Measurements from ENCODE around the gene UBE2E1.
"Not testable (repeated sequence)": the region's sequence is repeated elsewhere in the genome, so short reads cannot be mapped to it uniquely, and the experiment has no call there.

UBE2E1 gene

DNA sequence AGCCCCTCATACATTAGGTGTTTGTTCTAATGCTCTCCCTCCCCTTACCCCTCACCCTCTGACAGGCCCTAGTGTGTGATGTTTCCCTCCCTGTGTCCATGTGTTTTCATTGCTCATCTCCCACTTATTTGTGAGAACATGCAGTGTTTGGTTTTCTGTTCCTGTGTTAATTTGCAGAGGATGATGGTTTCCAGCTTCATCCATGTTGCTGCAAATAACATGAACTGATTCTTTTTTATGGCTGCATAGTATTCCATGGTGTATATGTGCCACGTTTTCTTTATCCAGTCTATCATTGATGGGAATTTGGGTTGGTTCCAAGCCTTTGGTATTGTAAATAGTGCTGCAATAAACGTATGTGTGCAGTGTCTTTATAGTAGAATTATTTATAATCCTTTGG is 43.7 kb downstream of the UBE2E1 start:
- DNase-seq (ENCODE audit: low read depth), result not testable (repeated sequence)

DNA sequence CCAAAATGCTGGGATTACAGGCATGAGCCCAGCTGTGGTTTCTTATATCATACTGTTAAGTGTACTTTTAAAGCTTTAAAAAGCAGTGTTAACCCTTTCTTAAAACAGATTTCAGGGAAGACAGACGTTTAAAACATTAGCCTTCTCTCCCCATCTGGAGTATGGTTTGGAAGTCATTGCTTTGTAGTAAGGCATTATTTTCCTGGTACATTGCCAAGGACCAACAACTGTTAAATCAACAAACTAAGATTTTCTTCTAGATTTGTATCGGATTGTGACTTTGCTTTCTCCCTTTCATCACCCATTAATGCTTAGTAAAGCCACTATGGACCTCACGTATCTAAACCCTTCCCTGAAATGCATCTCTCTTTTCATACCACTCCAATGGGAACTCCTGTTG is 50.5 kb downstream of the UBE2E1 start:
- no peak for DNase-seq (ENCODE audit: low read depth)

DNA sequence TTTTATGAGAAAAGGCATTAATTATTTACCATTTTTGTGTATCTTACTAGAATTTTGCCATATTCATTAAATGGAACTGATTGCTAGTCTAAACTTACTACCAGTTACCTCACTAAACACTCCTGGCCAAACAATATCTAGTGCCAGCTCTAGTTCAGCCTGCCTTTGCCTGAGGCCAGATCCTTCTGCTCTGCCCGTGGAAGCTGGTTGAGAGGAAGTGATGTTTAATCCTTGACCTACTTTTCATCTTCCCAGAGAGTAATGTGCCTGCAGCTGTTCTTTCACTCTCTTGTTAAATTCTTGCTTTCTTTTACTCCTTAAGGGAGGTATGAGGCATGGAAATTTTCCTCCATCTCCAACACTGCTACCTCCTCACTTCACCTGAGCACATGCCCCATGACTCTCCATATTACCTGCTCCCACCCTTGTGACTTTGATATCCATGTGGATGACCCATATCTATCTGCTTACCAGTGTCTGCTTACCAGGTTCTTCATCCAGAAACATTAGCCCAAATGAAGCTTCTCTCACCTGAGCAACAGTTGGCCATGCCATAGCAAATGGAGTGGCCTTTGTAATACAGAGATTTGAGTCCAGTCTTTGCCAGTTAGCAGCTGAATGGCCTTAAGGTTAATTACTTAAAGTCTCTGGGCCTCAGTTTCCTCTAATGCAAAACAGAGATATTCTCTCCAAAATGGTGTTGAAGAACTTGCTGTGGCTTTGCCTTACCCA is 53.4 kb downstream of the UBE2E1 start:
- DNase-seq (ENCODE audit: low read depth), result no peak

DNA sequence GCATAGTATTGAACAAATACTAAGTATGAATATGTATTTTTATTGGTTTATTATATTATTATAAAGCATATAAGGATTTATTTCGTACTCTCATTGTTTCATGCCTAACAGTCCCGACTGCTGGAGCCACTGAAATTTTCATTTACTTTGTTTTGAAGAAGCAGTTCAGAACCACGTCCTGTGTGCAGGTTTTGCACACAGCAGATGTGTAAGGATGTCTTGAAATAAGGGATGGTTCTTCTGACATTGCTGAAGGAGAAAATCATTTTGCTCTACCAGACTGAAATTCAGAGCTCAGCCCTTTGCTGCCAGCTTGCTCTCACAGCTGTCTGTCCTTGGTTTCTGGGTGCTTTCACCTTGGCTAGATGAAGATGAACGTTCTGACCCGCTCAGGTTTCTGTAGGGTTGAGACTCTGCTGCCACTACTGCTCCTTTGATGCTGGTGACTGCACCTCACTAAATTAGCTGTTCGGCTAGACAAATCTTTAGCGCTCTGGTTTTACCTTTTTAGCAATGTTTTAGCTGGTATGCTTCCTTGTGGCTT is 54.2 kb downstream of the UBE2E1 start:
- no peak for DNase-seq (ENCODE audit: low read depth)

DNA sequence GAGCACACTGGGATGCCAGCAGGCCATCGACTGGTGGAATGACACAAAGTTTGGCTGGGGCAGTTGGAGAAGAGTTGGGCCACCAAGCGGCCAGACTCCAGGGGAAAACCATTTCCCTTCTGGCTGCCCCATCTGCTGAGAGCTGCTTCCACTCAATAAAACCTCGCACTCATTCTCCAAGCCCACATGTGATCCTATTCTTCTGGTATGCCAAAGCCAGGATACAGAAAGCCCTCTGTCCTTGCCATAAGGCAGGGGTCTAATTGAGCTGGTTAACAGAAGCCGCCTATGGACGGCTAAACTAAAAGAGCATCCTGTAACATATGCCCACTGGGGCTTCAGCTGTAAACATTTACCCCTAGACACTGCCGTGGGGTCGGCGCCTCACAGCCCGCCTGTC is 55.9 kb downstream of the UBE2E1 start:
- no peak for DNase-seq (ENCODE audit: low read depth)

DNA sequence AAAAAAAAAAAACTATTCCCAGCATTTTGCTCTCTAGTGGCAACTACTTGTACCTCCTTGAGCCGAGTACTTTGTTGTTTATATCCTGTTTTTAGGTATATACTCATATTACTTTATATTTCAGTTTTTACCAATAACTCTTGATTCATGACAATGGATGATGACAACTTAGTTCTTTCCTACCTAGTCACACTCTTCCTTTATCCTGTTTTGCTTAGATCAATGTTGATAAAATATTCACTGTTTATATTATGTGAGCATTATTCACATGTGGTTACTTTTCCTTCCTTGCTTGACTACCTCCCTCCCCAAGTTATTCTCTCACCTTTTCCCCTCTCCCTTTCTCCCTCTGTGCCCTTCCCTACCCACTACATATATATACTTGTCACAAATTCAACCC is 57.3 kb downstream of the UBE2E1 start:
- no peak for DNase-seq (ENCODE audit: low read depth)

DNA sequence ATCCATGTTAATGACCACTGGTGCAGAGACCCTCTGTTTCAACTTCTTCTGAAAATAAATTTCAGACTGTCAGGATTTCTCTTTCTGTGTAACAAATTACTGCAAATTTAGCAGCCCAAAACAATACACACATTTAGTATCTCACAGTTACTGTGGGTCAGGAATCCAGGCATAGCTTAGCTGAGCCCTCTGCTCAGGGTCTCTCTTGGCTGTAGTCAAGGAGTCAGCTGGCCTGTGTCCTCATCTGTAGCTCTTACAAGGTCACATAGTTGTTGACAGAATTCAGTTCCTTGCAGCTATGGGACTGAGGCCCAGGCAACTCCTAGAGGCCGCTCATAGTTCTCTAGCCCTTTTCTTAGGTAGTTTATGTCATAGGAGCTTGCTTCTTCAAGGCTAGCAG is 59.2 kb downstream of the UBE2E1 start:
- no peak for DNase-seq (ENCODE audit: low read depth)

DNA sequence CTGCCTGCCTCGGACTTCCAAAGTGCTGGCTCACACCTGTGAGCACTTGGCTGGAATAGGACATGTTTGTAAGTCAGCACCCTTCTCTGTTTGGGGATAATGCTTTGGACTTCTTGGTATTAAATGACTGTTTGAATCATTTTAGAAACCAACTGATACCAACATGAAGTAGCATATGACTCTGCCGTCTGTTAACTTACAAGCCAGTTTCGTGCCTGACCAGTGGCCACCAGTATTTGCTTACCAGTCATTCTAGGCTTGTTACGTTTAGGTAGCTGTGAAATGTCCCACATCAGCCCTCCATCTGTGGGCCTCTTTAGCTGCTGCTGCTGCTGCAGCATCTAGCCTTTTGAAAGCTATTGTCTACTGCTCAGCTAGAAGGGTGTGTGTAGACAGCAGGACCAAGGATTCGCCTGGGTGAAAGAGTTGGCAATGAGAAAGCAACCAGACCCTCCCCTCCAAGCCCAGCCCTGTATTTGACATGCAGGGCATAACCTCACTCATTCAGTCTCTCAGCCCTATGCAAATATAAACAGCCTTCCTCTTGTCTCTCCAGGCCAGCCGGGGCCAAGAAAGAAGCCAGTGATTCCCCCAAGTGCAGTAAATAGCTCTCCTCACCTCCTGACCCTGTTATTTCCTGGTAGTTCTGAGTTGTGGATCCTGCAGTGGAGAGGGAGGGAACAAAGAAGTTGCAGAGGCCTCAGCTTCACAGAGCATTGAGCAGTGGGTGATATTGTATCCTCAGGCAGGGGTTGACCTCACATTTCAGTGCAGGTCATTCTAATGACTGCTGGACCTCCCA is 60.0 kb downstream of the UBE2E1 start:
- DNase-seq (ENCODE audit: low read depth), result no peak

DNA sequence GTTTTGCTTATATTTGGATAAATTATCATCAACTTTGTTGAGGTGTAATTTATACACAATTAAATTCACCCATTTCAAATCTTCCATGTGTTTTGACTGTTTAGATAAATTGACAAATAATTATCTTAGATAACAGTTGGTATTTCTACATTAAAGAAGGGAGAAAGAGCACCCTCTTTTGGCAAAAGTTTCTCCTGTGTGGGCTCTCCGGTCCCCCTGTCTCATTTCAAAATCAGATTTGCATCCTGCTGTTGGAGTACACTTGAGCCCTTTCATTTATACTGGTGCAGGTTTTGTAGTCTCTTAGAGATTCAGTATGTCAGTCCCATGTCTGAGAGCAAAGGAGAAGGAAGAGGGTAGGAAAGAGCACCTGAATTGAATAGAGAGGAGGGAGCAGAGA is 61.6 kb downstream of the UBE2E1 start:
- DNase-seq (ENCODE audit: low read depth), result no peak

DNA sequence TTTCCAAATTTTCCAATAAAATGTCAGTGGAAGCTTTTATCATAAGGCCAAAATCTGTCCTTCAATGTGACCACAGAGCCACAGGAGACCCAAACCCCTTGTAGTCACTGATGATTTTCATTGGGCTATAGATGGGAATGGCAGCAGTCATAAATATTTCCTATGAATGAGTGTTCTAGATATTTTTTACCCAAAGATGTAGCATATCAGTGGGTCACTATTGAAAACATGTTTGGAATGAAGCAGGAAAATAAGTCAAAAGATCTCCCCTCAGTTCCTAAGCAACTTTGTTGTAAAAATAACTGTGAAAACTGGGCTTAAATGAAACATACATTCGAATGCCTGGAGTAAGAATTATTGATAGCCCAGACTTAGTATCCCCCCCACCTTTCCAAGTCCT is 62.1 kb downstream of the UBE2E1 start:
- DNase-seq (ENCODE audit: low read depth), result no peak

DNA sequence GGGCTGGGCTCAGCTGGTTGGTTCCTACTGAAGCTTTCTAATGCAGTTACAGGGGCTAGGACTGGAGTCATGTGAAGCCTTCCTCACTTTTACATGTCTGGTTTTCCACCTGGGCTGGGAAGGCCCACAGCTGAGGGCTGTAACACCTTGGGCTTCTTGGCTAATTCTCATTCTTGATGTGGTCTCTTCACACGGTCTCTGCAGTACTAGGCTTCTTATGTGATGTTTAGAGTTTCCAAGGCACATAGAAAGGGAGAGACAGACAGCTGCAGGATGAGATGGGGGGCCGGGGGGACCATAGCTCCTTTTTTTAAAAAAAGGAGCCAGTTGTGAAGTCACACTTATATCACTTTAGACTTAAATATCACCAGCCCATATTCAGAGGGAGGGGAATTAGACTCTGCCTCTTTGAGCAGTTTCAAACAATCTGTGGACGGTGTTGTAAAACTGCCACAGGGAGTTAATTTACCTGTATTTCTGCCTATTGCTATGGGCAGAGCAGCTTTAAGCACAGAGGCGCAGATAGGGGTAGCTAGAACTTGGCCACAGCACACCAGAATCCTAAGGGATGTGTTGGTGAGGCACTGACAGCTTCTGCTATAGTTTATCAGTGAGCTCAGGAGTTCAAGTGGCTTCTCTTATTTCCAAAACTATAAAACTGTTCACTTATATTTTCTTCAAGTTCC is 64.4 kb downstream of the UBE2E1 start:
- no peak for DNase-seq (ENCODE audit: low read depth)

DNA sequence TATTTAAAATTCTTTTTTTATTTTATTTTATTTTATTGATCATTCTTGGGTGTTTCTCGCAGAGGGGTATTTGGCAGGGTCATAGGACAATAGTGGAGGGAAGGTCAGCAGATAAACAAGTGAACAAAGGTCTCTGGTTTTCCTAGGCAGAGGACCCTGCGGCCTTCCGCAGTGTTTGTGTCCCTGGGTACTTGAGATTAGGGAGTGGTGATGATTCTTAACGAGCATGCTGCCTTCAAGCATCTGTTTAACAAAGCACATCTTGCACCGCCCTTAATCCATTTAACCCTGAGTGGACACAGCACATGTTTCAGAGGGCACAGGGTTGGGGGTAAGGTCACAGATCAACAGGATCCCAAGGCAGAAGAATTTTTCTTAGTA is 64.9 kb downstream of the UBE2E1 start:
- not testable (repeated sequence) for DNase-seq (ENCODE audit: low read depth)

DNA sequence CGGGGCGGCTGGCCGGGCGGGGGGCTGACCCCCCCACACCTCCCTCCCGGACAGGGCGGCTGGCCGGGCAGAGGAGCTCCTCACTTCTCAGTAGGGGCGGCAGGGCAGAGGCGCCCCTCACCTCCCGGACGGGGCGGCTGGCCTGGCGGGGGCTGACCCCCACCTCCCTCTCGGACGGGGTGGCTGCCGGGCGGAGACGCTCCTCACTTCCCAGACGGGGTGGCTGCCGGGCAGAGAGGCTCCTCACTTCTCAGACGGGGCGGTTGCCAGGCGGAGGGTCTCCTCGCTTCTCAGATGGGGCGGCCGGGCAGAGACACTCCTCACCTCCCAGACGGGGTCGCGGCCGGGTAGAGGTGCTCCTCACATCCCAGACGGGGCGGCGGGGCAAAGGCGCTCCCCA is 65.6 kb downstream of the UBE2E1 start:
- DNase-seq (ENCODE audit: low read depth), result not testable (repeated sequence)

DNA sequence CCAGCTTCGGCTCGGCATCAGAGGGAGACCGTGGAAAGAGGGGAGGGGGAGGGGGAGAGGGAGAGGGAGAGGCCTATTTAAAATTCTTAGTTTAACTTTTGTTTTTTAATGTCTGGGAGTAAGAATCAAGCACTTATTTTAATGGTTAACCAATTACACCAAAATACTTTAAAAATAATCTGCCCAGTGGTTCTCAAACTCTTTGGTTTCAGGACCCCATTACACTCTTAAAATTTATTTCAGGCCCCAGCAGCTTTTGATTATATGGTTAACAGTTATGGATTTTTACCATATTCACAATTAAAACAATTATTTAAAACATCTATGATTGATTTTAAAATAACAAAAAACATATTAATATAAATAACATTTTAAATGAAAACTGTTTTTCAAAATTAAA is 66.6 kb downstream of the UBE2E1 start:
- DNase-seq (ENCODE audit: low read depth), result no peak

DNA sequence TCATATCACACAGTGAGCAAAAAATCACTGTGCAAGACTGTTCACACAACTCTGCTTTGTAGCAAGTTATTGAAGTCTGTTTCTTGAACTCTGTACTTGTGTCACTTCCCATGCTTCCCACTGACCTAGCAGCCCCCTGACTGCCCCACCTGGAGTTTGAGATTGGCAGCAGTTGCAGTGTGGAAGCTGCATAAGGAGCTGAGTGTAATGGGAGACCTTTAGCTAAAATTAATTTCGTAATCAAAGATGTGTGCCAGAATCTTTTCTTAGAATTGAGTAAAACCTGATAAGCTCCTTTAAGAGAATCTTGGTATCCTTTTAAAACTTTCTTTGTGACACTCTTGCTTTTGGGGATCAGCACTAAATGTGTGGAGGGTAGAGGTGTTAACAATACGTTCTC is 68.2 kb downstream of the UBE2E1 start:
- no peak for DNase-seq (ENCODE audit: low read depth)

DNA sequence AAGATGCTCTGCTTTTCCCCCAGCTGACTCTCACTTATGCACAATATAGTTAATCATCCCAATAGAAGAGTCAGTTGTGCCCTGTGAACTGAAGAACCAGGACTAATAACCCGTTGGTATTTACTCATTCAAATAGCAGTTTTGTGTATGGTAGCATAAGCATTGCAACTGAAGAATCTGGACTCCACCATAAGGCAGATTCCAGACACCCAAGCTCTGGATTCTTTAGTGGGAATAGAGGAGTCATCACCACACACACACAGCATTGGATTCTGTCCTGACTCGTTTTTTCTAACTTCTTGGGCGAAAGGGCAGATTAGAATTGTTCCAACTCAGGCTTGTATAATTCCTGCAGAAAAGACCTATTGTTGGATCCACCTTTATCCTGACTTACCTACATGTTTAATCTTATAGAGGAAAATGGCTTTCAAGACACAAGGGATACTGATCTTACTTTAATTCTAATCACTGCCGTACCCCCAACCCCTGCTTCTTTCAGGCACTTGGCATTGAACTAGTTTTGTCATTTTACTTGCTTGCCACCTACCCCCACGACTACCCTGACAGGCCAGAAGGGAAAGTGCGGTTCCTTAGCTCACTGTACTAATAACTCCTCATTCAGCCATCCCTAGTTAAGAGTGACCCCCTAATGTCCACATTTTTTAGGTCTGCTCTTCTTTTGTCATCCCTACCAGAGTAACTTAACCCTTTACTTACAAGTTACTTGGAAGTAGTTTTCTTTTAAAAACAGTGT is 68.8 kb downstream of the UBE2E1 start:
- DNase-seq (ENCODE audit: low read depth), result no peak

DNA sequence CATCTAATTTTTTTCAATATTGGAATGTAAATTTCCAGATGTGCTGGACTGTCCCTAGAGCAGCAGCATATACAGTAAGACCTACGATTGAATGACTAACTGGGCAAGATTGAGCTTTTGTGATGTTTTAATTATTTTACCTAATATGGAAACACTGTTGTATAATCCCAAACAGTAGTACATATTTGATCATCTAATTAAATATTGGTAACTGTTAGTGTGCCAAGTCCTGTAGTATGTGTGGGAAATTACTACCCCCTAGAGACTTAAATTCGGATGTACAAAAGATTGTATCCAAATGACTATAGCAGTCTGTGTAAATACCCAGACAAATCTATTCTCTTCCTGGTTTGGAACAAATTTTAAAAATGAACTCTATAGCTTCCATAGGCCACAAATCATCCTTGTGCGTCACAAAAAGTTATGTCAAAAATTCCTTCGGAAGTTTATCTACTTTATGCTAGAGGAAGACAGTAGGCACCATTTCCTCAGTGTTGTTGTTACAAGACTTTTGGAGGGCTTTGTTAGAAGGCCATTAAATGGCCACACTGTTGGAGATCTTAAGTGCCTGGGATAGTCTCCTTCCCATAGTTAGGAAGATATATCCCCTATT is 69.5 kb downstream of the UBE2E1 start:
- no peak for DNase-seq (ENCODE audit: low read depth)

DNA sequence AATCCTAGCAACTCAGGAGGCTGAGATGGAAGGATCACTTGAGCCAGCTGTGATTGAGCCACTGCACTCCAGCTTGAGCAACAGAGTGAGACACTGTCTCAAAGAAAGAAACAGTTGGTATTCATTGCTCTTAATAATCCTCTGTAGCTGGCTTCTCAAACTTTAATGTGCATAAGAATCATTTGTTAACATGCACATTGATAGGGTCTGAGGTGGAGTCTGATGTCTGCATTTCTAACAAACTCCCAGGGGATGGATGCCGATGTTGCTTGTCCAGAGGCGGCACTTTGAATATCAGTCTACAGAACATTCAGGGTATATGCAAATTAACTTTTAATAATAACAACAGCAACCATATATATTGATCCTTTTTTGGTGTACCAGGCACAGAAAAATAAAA is 71.2 kb downstream of the UBE2E1 start:
- DNase-seq (ENCODE audit: low read depth), result no peak

DNA sequence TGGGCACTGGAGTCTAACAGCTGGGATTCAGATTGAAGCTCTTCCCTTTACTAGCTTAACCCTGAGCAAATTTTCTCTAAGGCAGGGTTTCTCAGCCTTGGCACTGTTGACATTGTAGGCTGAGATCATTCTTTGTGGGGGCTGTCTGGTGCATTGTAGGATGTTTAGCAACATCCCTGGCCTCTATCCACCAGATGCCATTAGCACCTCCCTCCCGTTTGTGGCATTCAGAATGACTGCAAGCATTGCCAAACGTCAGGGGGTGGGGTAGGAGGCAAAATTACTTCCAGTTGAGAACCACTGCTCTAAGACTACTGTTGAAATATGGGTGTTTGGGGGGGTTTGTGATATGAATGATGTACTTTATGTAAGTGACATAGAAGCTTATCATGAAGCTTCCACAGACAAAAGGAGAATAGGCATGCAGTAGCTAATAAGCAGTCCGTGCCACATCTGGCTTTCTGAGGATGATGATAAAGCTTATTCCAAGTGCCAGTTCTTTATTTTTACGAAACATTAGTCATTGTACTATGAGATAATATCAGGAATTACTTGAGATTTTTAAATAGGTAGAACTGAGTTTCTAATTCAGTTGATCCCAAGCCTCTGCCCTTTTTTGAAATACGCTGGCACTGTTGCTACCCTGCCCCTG is 71.7 kb downstream of the UBE2E1 start:
- DNase-seq (ENCODE audit: low read depth), result no peak

DNA sequence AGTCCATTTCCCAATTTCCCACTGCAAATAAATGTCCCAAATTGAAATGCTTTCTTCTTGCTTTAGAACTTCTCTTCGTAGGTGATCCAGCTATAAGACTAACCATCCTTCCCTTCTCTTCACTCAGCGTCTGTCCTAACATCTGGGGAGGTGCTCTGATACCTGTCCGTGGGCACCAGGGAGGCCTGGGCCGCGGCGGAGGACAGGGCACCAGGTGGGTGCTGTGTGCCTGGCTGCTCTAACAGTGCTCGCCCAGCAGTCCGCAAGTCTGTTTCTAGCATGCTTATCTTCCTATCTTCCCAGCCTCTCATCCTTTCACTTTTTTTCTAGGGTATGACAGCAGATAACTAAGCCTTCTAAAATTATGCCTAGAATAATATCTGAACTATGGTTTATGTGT is 73.7 kb downstream of the UBE2E1 start:
- DNase-seq (ENCODE audit: low read depth), result no peak

DNA sequence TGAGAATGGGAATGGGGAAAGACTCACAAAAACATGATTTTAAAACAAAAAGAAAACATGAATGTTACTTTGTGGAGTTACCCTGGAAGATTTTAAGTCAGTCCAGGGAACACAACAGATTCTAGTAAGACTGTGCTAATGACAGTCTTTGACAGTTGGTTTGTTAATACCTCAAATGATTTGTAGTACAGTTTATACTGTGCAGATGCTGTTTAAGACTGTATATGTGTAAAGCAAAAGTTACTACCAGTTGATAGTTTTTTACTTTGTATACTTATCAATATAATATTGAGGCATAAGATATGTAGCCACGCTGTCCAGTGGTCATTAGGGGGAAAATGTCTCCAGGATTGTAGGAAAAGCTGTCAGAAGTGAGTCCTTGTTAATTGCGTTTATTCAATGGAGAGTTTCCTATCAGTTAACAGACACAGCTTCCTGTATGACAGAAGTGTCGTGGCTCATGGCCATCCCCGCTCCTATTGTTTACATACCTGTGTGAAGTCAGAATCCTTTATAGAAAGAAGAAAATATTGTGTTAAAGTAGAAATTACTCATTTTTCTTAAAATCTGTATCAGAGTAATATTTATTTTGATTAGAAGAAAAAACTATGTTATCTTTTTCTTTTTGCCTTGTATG is 75.1 kb downstream of the UBE2E1 start:
- DNase-seq (ENCODE audit: low read depth), result no peak

Data from activated T-cell treated with anti-CD3 and anti-CD28 coated beads for 48 hours (primary cell).